DMS153 treated with DMSO at 0.1 percent for 48 hours (cell line): ENCODE results near the gene METTL5.
A peak's percentile ranks its signal among the peaks of the same experiment; 100 is the strongest.
"Not testable (repeated sequence)": the region's sequence is repeated elsewhere in the genome, so short reads cannot be mapped to it uniquely, and the experiment has no call there.

Source experiments
- DNase-seq: peaks from one replicate; lab custom pipeline; 2025; ENCODE audit not compliant: unreplicated experiment; lab: John Stamatoyannopoulos, UW

The METTL5 gene

GRCh38 chr2:169834401-169834800 is 9.7 kb upstream of the METTL5 start:
- no peak for DNase-seq

- no peak for DNase-seq
These were observed 3.6 kb upstream of the METTL5 start for GRCh38 chr2:169828141-169828811.

GRCh38 chr2:169827272-169828140 is 2.8 kb upstream of the METTL5 start, which contains the start of gene UBR3:
TSS of gene UBR3 (plus strand) at chr2:169827454. CDS start at chr2:169827508, 54 bp downstream.
- peak; percentile 79 for DNase-seq

- no peak for DNase-seq
These were observed 721 bp downstream of the METTL5 start for GRCh38 chr2:169823996-169824372.

- DNase-seq = no peak
These were observed 1.8 kb downstream of the METTL5 start for GRCh38 chr2:169822785-169823392.

- no peak for DNase-seq
These were observed 2.7 kb downstream of the METTL5 start for GRCh38 chr2:169822036-169822435.

- not testable (repeated sequence) for DNase-seq
These were observed 4.6 kb downstream of the METTL5 start for GRCh38 chr2:169820101-169820500.

GRCh38 chr2:169819106-169819505 is 5.6 kb downstream of the METTL5 start:
- no peak for DNase-seq

GRCh38 chr2:169818241-169818640 is 6.5 kb downstream of the METTL5 start:
- no peak for DNase-seq

GRCh38 chr2:169817369-169817768 is 7.3 kb downstream of the METTL5 start:
- not testable (repeated sequence) for DNase-seq

GRCh38 chr2:169816961-169817360 is 7.7 kb downstream of the METTL5 start:
- DNase-seq = not testable (repeated sequence)

GRCh38 chr2:169815849-169816248 is 8.9 kb downstream of the METTL5 start:
- DNase-seq = no peak

- no peak for DNase-seq
These were observed 16.5 kb downstream of the METTL5 start for GRCh38 chr2:169808221-169808620.

GRCh38 chr2:169806586-169806985 is 18.1 kb downstream of the METTL5 start:
- no peak for DNase-seq

- DNase-seq = no peak
These were observed 21.2 kb downstream of the METTL5 start for GRCh38 chr2:169803480-169803879.

GRCh38 chr2:169798718-169799592 is 25.8 kb downstream of the METTL5 start, which contains the start of gene SSB:
TSS of gene SSB (plus strand) at chr2:169798871. CDS start at chr2:169800961, 2,090 bp downstream.
- DNase-seq = peak; percentile 83

GRCh38 chr2:169798397-169798717 is 26.3 kb downstream of the METTL5 start:
- no peak for DNase-seq

- no peak for DNase-seq
These were observed 27.1 kb downstream of the METTL5 start for GRCh38 chr2:169797601-169798000.

GRCh38 chr2:169796441-169796840 is 28.3 kb downstream of the METTL5 start:
- no peak for DNase-seq

- DNase-seq = no peak
These were observed 29.5 kb downstream of the METTL5 start for GRCh38 chr2:169795181-169795580.

- no peak for DNase-seq
These were observed 34.1 kb downstream of the METTL5 start for GRCh38 chr2:169790581-169790980.
